Aorta (tissue), 5 donors: ENCODE results near the gene HOXB7. TPM values are rescaled to one million over a fixed set of nuclear protein-coding genes. Genes with fewer than 3 reads are reported as not detected.

Source experiments
- ATAC-seq: fragments of 200-7000 bp; cut with Tn5 transposase; one replicate; pipeline ENCODE4 v1.9.1; 2022; ENCODE audit warnings: moderate library complexity; ENCODE audit not compliant: low FRiP score
- DNase-seq, 2 donors: peaks; one replicate each; pipeline ENCODE4 v3.0.0-alpha.2; 2020
- H3K27ac ChIP-seq, 2 donors: one replicate each; pipeline ENCODE4 v1.5.1; 2013; ENCODE audit warnings: low read length in 2 of 2, mild to moderate bottlenecking in 2 of 2, moderate library complexity in 2 of 2, control low read depth in 1 of 2, inconsistent platforms in 1 of 2, low read depth in 1 of 2
- H3K27me3 ChIP-seq, 2 donors: one replicate each; pipeline ENCODE4 v1.6.1; 2013; ENCODE audit warnings: control low read depth in 1 of 2, low read length in 1 of 2, mild to moderate bottlenecking in 1 of 2, moderate library complexity in 1 of 2; ENCODE audit not compliant: insufficient read depth in 2 of 2, control insufficient read depth in 1 of 2
- H3K36me3 ChIP-seq, 2 donors: one replicate each; pipeline ENCODE4 v1.6.1; 2013; ENCODE audit warnings: control low read depth in 1 of 2, low read length in 1 of 2, mild to moderate bottlenecking in 1 of 2; ENCODE audit not compliant: insufficient read depth in 2 of 2, control insufficient read depth in 1 of 2
- H3K4me1 ChIP-seq, 2 donors: one replicate each; pipeline ENCODE4 v1.6.1; 2013; ENCODE audit warnings: low read length in 2 of 2, control low read depth in 1 of 2, mild to moderate bottlenecking in 1 of 2, moderate library complexity in 1 of 2; ENCODE audit not compliant: insufficient read depth in 2 of 2, control insufficient read depth in 1 of 2
- H3K4me3 ChIP-seq, 2 donors: one replicate each; pipeline ENCODE4 v1.5.1; 2013; ENCODE audit warnings: low read length in 2 of 2, control low read depth in 1 of 2, mild to moderate bottlenecking in 1 of 2
- H3K9me3 ChIP-seq: one replicate; pipeline ENCODE4 v1.6.1; 2013; ENCODE audit warnings: mild to moderate bottlenecking, low read length; ENCODE audit not compliant: control insufficient read depth
- WGBS, 2 donors: extraction: QIAGEN DNeasy Blood & Tissue Kit; methylation state at CpG; one replicate each; pipeline ENCODE4 v1.1.7; 2013; 5-methylcytosine and 5-hydroxymethylcytosine counted together
- intact Hi-C, 2 donors: fragments of 100-400 bp; cut with DNase I; formaldehyde crosslinking; loops; one replicate each; pipeline versions ENCODE4 v1.14.2 to v1.15.0; 2022
- polyA plus RNA-seq, 2 donors: library from polyadenylated mRNA; stranded (reverse); fragments of 200-250 nt; gene quantifications; one replicate each; pipeline ENCODE4 v1.2.3, GENCODE V29; 2013
- total RNA-seq, 2 donors: library from RNA; stranded (reverse); fragmentation: NEBNext Ultra II Directional; extraction: Animal tissue kit (Norgen Biotek cat#: 25700); gene quantifications; one replicate each; pipeline ENCODE4 v1.2.1, GENCODE V29; 2021
- donor health status: healthy with polysubstance abuse.
- donor health status: Bipolar disorder and iron deficiency.
- donor health status: DM: no; HTN: no; CAD: no.
- donor health status: DM: no; HTN: no; CAD: no.
- donor health status: DM: yes; HTN: yes; CAD: no.

HOXB7 gene
- total and polyA plus RNA-seq, 4 donors, result 9.1 to 22.4 (median 16.1) TPM

- ATAC-seq (no peak), DNase-seq (no peak)
- 64 to 78% methylated on average over 32 of the region's 32 CpGs for WGBS, 2 donors
- no peaks in the 10 kb centered on the region for H3K27me3 ChIP-seq
- H3K36me3 ChIP-seq, result no peaks in the 10 kb centered on the region
- no peak overlapping the region for H3K4me3 ChIP-seq
- intact Hi-C loops, result loop anchor here (5.0 kb wide), 3 partner anchors 268 to 288 kb away; no protein-coding TSS in a partner anchor
- no peaks in the 10 kb centered on the region for H3K9me3 ChIP-seq
- H3K4me1 ChIP-seq, result no peaks in the 10 kb centered on the region
- no peak overlapping the region for H3K27ac ChIP-seq
Observed at GRCh38 chr17:48619826-48620449, 9.1 kb upstream of the HOXB7 start.

- Histone ChIP-seq H3K36me3 (no peaks in the 10 kb centered on the region), H3K9me3 (no peaks in the 10 kb centered on the region), H3K4me3 (no peak overlapping the region), H3K4me1 (no peaks in the 10 kb centered on the region), H3K27me3 (no peaks in the 10 kb centered on the region), H3K27ac (no peak overlapping the region)
- ATAC-seq (peak; percentile 92), DNase-seq (peak; percentile 90 to 96)
- 6 to 7% methylated on average over 25 of the region's 25 CpGs for WGBS, 2 donors
- intact Hi-C loops, result loop anchor here (5.0 kb wide), 2 partner anchors 266 to 281 kb away; no protein-coding TSS in a partner anchor
Observed at GRCh38 chr17:48618256-48618896, 7.6 kb upstream of the HOXB7 start.

GRCh38 chr17:48617471-48618255, 6.8 kb upstream of the HOXB7 start:
- H3K9me3 ChIP-seq, result no peaks in the 10 kb centered on the region
- no peaks in the 10 kb centered on the region for H3K27me3 ChIP-seq
- H3K27ac ChIP-seq, result no peak overlapping the region
- ATAC-seq (no peak), DNase-seq (peak in 1 of 2 donors; percentile 70)
- intact Hi-C loops, result loop anchor here (5.0 kb wide), 2 partner anchors 265 to 280 kb away; no protein-coding TSS in a partner anchor
- no peaks in the 10 kb centered on the region for H3K4me1 ChIP-seq
- no peak overlapping the region for H3K4me3 ChIP-seq
- WGBS, 2 donors, result 12 to 14% methylated on average over 37 to 43 of the region's 43 CpGs
- no peaks in the 10 kb centered on the region for H3K36me3 ChIP-seq

- ATAC-seq, result no peak
- intact Hi-C loops, result loop anchor here (5.0 kb wide), 2 partner anchors 265 to 280 kb away; no protein-coding TSS in a partner anchor
Observed at GRCh38 chr17:48616717-48617470, 6.1 kb upstream of the HOXB7 start.

GRCh38 chr17:48615963-48616716, 5.3 kb upstream of the HOXB7 start:
- intact Hi-C loops, result loop anchor here (5.0 kb wide), 2 partner anchors 264 to 279 kb away; no protein-coding TSS in a partner anchor
- WGBS, 2 donors, result 58 to 84% methylated on average over 17 of the region's 17 CpGs
- Histone ChIP-seq H3K4me1 (no peaks in the 10 kb centered on the region), H3K27me3 (no peaks in the 10 kb centered on the region), H3K27ac (no peak overlapping the region), H3K4me3 (no peak overlapping the region), H3K36me3 (no peaks in the 10 kb centered on the region), H3K9me3 (no peaks in the 10 kb centered on the region)
- ATAC-seq (no peak), DNase-seq (no peak)

More at GRCh38 chr17:48616717-48617470, 6.1 kb upstream of the HOXB7 start:
- H3K4me1 ChIP-seq, result no peaks in the 10 kb centered on the region
- H3K9me3 ChIP-seq, result no peaks in the 10 kb centered on the region
- no peak for DNase-seq
- H3K36me3 ChIP-seq, result no peaks in the 10 kb centered on the region
- no peaks in the 10 kb centered on the region for H3K27me3 ChIP-seq
- no peak overlapping the region for H3K4me3 ChIP-seq
- H3K27ac ChIP-seq, result no peak overlapping the region
- WGBS, 2 donors, result 53 to 62% methylated on average over 15 of the region's 15 CpGs

GRCh38 chr17:48615047-48615962, 4.5 kb upstream of the HOXB7 start, which contains the start of gene HOXB8:
Gene HOXB8, minus strand, starts transcription at chr17:48615292. Its CDS starts 588 bp downstream, at chr17:48614704.
- Histone ChIP-seq H3K4me3 (no peak within 1 kb of the TSS), H3K27ac (no peak within 1 kb of the TSS), H3K36me3 (no peaks in the 10 kb centered on the region), H3K4me1 (no peaks in the 10 kb centered on the region), H3K9me3 (no peaks in the 10 kb centered on the region), H3K27me3 (no peaks in the 10 kb centered on the region)
- no peak for ATAC-seq
- 42 to 52% methylated on average over 41 of the region's 41 CpGs for WGBS, 2 donors
- intact Hi-C loops, result loop anchor here (5.0 kb wide), 2 partner anchors 263 to 278 kb away; no protein-coding TSS in a partner anchor
- no peak for DNase-seq
